Omental fat pad (tissue), 4 donors: ENCODE results near the gene STK10. TPM values are rescaled to one million over a fixed set of nuclear protein-coding genes. Genes with fewer than 3 reads are reported as not detected.
A peak's percentile ranks its signal among the peaks of the same experiment; 100 is the strongest.

Source experiments
- ATAC-seq: fragments of 150-250 bp; one replicate; pipeline ENCODE4 v1.9.1; 2016; ENCODE audit warnings: mild to moderate bottlenecking, moderate library complexity; ENCODE audit not compliant: low FRiP score
- DNase-seq: peaks from one replicate; pipeline ENCODE4 v3.0.0-alpha.2; 2019; ENCODE audit warnings: low spot score
- CTCF ChIP-seq, 3 donors: fragments of 450-650 bp; IDR thresholded peaks; one replicate each; pipeline ENCODE4 v1.5.1; 2016 to 2017; ENCODE audit warnings: antibody characterized with exemption in 3 of 3, mild to moderate bottlenecking in 3 of 3, moderate library complexity in 2 of 3
- total RNA-seq, 4 donors: library from RNA; depleted of rRNA; stranded (reverse); fragments of >200 nt; gene quantifications; one replicate each; pipeline ENCODE4 v1.1.0, GENCODE V29; 2016

The STK10 gene
- total RNA-seq, 4 donors from 2014 or later = 26.4 to 110 (median 52.4) TPM

- no peak for TF ChIP-seq CTCF (IDR thresholded peaks at IDR 0.05)
- ATAC-seq (no peak), DNase-seq (no peak)
Measured at GRCh38 chr5:172141949-172142319, 46.1 kb downstream of the STK10 start.

GRCh38 chr5:172140866-172141265 is 47.2 kb downstream of the STK10 start:
- no peak for DNase-seq
- no peak for ATAC-seq
- no peak for TF ChIP-seq CTCF (IDR thresholded peaks at IDR 0.05)

GRCh38 chr5:172140120-172140519 is 47.9 kb downstream of the STK10 start:
- no peak for ATAC-seq
- no peak for DNase-seq
- no peak for TF ChIP-seq CTCF (IDR thresholded peaks at IDR 0.05)

GRCh38 chr5:172137046-172137445 is 51.0 kb downstream of the STK10 start:
- ATAC-seq (no peak), DNase-seq (no peak)
- no peak for TF ChIP-seq CTCF (IDR thresholded peaks at IDR 0.05)

- ATAC-seq (peak; percentile 61), DNase-seq (no peak)
- TF ChIP-seq CTCF (IDR thresholded peaks at IDR 0.05) = no peak
Measured at GRCh38 chr5:172133359-172134029, 54.5 kb downstream of the STK10 start.

GRCh38 chr5:172131690-172132089 is 56.3 kb downstream of the STK10 start:
- DNase-seq = no peak
- TF ChIP-seq CTCF (IDR thresholded peaks at IDR 0.05) = no peak
- no peak for ATAC-seq

GRCh38 chr5:172129256-172129910 is 58.6 kb downstream of the STK10 start:
- no peak for TF ChIP-seq CTCF (IDR thresholded peaks at IDR 0.05)
- DNase-seq (no peak), ATAC-seq (peak; percentile 12)
